WERI-Rb-1 (cell line): ENCODE results near the gene DMRTC2.

Experiments
- DNase-seq: peaks from one replicate; pipeline ENCODE4 v3.0.0-alpha.2; 2020
- H3K27ac ChIP-seq: fragments of 250-450 bp; sonication (Bioruptor Pico); 2 replicates; pipeline ENCODE4 v1.5.1; 2020; ENCODE audit warnings: mild to moderate bottlenecking, moderate library complexity
- H3K27me3 ChIP-seq: fragments of 250-450 bp; sonication (Bioruptor Pico); 2 replicates; pipeline ENCODE4 v1.5.1; 2021; ENCODE audit warnings: mild to moderate bottlenecking, low read depth, moderate library complexity; ENCODE audit not compliant: insufficient read depth, severe bottlenecking
- H3K36me3 ChIP-seq: fragments of 250-450 bp; sonication (Bioruptor Pico); 2 replicates; pipeline ENCODE4 v1.5.1; 2020; ENCODE audit warnings: mild to moderate bottlenecking, moderate library complexity
- H3K4me3 ChIP-seq: 2 replicates; pipeline ENCODE4 v1.5.1; 2011; ENCODE audit warnings: low read depth, mild to moderate bottlenecking, control low read depth, low read length
- H3K9me3 ChIP-seq: fragments of 250-450 bp; sonication (Bioruptor Pico); 2 replicates; pipeline ENCODE4 v1.5.1; 2021; ENCODE audit warnings: mild to moderate bottlenecking, moderate library complexity; ENCODE audit not compliant: severe bottlenecking
- CTCF ChIP-seq: IDR thresholded peaks from 2 replicates; pipeline ENCODE4 v1.5.1; 2011; ENCODE audit warnings: low read depth, mild to moderate bottlenecking, control low read depth, inconsistent platforms, low read length

DMRTC2 gene

GRCh38 chr19:41883821-41884733 is 39.2 kb downstream of the DMRTC2 start:
- peak overlapping the region; percentile 52 for H3K27ac ChIP-seq
- TF ChIP-seq CTCF, result no peak
- H3K36me3 ChIP-seq, result no peaks in the 10 kb centered on the region
- peak; percentile 97 for DNase-seq
- no peaks in the 10 kb centered on the region for H3K27me3 ChIP-seq
- no peaks in the 10 kb centered on the region for H3K9me3 ChIP-seq
- H3K4me3 ChIP-seq, result peak overlapping the region; percentile 90

- no peak overlapping the region for H3K4me3 ChIP-seq
- no peaks in the 10 kb centered on the region for H3K36me3 ChIP-seq
- no peak overlapping the region for H3K27ac ChIP-seq
- DNase-seq, result no peak
- no peak for TF ChIP-seq CTCF
- H3K27me3 ChIP-seq, result no peaks in the 10 kb centered on the region
- no peaks in the 10 kb centered on the region for H3K9me3 ChIP-seq
Measured at GRCh38 chr19:41886761-41887710, 42.2 kb downstream of the DMRTC2 start.

GRCh38 chr19:41887711-41888382 is 43.0 kb downstream of the DMRTC2 start:
- no peaks in the 10 kb centered on the region for H3K36me3 ChIP-seq
- no peak for TF ChIP-seq CTCF
- no peaks in the 10 kb centered on the region for H3K9me3 ChIP-seq
- H3K4me3 ChIP-seq, result no peak overlapping the region
- H3K27ac ChIP-seq, result no peak overlapping the region
- no peaks in the 10 kb centered on the region for H3K27me3 ChIP-seq
- no peak for DNase-seq

GRCh38 chr19:41888926-41889325 is 44.1 kb downstream of the DMRTC2 start:
- H3K9me3 ChIP-seq, result no peaks in the 10 kb centered on the region
- no peaks in the 10 kb centered on the region for H3K36me3 ChIP-seq
- DNase-seq, result no peak
- H3K27me3 ChIP-seq, result no peaks in the 10 kb centered on the region
- no peak for TF ChIP-seq CTCF
- no peak overlapping the region for H3K27ac ChIP-seq
- no peak overlapping the region for H3K4me3 ChIP-seq

DNA sequence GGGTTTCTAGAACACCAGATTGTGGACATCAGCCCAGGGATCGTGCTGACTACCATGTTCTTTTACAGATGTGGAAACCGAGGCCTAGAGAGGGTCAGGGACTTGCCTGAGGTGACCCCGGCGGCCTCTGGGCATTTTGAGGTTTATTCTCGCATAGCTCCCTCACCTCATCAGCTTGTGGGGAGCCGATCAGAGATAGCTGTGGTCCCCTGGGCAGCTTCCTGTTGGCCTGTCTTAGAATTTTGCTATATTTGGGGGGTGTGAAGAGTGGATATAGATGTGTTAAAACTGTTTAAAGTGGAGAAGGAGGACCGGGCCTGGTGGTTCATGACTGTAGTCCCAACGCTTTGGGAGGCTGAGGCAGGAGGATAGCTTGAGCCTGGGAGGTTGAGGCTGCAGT is 45.1 kb downstream of the DMRTC2 start:
- Histone ChIP-seq H3K27ac (no peak overlapping the region), H3K9me3 (no peaks in the 10 kb centered on the region), H3K4me3 (no peak overlapping the region), H3K36me3 (no peaks in the 10 kb centered on the region), H3K27me3 (no peaks in the 10 kb centered on the region)
- no peak for TF ChIP-seq CTCF
- no peak for DNase-seq
